ENCODE results near the gene SNX24.

Gene SNX24

DNA sequence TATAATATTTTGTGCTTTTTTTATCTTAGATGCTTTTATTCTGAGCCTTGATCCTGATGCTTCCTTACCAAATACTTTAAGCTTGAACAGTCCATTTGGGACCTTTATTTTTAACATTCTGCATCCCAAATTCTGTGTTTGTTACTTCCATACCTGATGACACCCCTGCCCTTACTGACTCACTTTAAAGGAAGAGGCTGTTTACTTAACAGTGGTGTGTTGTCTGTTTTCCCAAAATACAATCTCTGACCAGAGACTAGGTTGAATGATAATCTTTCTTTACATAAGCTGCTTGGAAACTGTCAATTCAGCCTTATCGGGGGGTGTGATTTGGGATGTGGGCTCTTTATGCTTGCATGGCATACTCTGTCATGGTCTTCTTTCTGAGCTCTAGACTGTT lies 71.1 kb downstream of the SNX24 start:
- DNase-seq (ENCODE audit: low read depth, low spot score), result no peak

DNA sequence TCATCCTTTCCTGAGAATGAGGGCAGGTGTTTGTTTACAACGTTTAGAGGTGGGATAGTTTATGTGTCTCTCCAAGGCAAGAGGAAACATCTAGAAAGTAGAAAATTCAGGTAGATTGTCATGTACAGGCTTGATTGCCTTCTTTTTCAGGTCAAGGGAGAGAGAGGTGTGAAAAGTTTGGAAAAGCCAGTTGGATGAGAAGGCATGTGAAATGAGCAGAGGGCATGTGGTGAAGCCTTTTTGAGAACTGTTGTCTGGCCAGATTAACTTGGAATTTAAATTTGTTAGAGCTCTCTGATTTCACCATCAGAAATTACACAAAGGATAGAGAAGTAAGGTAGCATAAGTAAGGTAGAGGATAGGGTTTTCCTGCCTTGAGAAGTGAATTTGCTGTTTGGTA lies 74.6 kb downstream of the SNX24 start:
- DNase-seq (ENCODE audit: low read depth, low spot score), result no peak

DNA sequence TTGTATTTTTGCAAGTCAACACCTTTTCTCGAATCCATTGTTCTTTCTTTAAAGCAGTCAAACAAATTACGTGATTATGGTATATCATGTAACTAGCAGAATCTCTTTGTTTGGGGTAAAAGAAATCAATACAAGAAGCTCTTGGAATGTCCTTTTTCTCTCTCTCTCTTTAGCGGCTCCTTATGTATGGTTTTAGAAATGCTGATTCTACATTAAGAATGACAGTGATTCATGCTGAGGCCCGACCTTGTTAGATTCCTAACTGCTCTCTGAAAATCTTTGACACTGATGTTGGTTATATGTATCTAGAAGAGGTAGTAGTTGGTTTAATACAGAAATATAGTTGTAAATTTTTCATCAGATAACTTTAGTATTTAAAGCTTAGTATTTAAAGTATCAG lies 76.4 kb downstream of the SNX24 start:
- DNase-seq (ENCODE audit: low read depth, low spot score), result no peak

DNA sequence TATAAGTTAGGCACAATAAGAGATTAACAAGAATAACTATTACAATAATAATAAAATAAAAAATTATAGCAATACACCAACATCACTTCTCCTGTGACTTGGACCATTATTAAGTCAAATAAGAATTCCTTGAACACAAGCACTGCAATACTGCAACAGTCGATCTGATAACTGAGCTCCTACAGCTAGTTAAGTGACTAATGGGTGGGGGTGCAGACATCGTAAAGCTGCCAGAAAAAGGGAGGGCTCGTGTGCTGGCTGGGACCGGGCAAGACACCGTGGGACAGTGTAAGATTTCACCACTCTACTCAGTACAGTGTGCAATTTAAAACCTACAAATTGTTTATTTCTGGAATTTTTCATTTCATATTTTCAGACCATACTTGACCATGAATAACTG lies 78.8 kb downstream of the SNX24 start:
- DNase-seq (ENCODE audit: low read depth, low spot score), result no peak

DNA sequence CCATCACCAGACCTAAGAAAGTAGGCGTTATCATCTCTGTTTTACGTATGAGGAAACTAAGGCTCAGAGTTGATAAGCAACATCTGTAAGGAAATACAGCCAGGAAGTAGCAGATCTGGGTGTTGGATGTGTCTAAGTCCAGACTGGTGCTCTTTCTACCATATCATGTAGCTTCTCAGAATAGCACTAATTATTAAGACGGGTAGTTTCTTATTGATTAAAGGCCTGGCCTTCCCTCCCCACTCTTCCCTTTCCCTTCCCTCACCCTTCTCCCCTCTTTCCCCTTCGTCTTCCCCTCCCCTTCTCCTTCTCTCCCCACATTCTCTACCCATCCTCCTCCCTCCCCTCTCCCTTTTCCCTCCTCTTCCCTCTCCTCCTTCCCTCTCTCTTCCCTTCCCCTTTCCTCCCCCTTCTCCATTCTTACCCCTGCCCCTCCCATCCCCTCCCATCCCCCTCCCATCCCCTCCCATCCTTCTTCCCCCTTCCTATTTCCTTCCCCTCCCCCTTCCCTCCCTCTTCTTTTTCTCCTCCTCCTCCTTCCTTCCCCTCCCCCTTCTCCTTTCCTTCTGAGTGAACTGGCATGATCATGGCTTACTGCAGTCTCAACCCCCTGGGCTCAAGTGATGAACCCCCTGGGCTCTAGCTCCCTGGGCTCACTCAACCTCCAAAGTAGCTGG lies 79.4 kb downstream of the SNX24 start:
- DNase-seq (ENCODE audit: low read depth, low spot score), result no peak

DNA sequence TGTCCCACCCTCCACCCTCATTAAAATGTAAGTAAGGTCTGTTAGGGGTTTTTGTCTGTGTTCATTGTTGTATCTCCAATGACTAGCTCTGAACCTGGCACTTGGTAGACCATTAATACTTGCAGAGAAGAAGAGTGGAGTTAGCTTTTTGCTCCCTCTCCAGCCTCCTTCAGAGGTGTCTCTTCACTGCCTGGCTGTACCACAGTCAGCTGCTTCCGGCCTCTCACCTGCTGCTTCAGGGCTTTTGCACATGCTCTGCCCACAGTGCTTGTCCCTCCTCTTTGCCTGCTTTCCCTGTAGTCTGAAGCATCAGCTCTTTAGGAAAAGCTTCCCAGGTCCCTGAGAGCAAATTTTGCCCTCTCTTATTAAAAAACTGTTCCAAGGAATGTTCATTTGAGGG lies 83.6 kb downstream of the SNX24 start:
- no peak for DNase-seq (ENCODE audit: low read depth, low spot score)

DNA sequence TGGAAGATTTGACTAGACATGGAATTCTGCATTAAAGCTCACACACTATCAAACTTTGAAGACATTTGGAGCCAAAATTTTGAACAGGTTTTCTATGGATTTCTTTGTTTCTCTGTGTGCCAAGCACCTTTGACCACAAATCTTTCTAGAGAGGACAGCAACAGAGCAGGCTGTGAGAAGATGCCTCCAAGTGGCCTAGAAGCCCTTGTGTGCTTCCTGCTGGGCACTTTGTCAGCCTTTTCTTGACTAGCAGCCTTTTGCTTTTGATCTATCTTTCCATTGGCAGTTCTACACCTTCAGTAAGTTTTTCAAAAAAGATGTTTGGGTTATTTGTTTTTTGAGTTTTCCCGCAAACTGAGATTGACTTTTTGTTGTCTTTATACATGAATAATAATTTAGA lies 84.6 kb downstream of the SNX24 start:
- no peak for DNase-seq (ENCODE audit: low read depth, low spot score)

DNA sequence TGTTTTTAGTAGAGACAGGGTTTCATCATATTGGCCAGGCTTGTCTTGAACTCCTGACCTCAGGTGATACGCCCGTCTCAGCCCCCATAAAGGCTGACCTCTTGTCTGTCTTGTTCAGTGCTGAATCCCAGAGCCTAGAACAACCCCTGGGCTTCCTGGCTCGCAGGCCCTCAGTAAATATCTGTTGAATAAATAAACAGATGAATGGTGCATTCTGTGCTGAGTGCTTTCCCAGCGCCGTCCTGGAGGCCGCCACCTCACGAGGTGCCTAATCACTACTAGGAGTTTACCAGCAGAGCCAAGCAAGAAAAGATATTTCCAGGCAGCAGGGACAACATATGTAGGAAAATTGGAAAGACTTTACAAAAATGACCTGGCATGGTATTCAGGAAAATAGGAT lies 88.5 kb downstream of the SNX24 start:
- no peak for DNase-seq (ENCODE audit: low read depth, low spot score)

DNA sequence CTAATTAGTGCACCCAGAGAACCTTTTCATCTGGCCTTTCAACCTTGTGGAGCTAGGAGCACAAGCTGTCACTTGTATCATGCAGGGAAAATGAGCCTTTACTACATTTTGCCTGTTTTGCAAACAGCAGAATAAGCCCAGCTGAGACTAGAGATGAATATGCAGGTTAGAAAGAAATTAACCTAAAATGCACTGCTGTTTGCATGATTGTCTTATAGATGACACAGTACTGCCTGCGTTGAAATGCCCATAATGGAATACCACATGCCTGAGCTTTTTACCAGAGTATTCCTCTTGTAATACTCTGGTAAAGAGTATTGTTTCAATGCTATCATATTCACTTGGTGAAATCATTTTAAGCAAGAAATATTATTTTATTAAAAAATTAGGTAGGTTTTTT lies 90.7 kb downstream of the SNX24 start:
- DNase-seq (ENCODE audit: low read depth, low spot score), result no peak

DNA sequence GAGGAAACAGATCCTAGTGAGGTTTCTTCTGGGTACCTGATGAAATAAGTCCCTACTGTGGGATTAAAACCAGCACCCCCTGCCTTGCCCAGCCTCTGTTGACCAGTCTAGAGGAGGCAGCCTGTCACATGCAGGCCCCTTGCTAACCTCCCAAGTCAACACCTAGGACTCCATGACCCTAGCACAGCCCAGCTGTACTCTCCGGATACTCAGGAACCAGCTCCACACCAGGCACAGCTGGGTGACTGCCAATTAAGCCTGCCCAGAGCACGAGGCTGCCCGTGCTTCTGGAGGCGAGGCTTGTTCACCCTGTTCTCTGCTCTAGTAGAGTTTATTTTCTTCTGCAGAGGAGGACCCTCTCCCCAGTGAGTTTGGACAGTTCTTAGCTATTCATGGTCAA lies 92.5 kb downstream of the SNX24 start:
- no peak for DNase-seq (ENCODE audit: low read depth, low spot score)

DNA sequence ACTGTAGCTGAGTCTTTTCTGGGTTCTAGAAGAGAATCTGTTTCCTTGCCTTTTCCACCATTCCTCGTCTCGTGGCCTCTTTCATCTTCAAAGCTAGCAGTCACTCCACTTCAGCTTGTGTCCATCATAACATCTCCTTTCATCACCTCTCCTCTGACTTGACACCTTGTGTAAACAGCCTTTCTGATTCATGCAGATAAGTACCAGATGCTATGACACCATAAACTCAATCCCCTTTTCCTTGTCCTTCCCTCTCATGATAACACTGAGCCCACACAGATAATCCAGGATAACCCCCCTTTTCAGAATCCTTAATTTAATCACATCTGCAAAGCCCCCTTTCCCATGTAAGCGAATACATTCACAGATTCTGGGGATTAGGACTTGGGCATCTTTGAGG lies 95.5 kb downstream of the SNX24 start:
- no peak for DNase-seq (ENCODE audit: low read depth, low spot score)

DNA sequence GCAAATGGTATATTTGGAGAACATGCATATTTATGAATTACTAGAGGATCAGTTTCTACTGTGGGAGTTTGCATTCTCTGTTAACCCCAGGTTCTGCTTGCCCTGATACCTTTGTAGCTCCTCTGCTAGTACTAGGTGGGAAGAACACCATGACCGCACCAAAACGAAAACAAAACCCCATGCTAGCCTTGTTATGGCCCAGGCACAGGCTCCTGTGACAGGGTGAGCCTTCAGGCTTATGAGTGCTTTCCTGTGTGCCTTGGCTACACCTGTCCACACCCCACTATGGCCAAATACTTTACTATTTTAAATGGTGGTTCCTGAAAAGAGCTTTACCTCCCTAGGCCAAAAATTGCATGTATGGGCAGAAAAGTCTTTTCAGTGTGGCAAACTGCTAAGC lies 96.3 kb downstream of the SNX24 start:
- no peak for DNase-seq (ENCODE audit: low read depth, low spot score)

DNA sequence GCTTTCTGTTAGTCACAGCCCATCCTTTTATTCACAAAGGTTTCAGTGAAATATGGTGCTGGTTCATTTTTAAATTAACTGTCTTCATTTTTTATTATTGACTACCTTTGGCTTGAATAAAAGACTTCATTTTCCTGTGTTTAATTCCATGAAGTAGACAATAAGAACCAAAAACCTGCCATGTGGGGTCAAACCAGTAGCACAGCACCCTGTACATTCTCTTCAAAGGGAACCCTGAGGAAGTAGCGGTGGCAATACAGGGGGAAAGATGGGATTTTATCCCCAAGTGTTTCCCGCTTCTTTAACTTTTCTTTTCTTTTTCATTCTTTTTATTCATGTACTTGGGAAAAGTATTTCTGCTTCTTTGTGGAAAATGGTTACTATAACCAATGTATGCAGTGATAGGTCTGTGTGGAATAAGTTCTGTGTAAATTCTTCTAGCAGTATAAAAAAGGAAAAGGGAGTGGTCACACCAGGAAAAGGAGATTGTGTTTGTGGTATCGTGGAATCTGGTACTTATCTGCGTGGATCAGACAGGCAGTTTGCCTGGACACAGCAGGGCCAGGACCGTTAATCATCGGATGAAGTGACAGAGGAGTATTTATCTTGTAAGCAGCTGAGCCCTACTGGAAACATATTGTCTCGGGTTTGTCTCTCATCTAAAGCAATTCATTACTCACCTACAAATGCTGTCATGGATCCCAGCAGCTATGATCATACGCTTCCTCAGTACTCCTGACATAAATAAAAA lies 96.9 kb downstream of the SNX24 start:
- DNase-seq (ENCODE audit: low read depth, low spot score), result no peak

DNA sequence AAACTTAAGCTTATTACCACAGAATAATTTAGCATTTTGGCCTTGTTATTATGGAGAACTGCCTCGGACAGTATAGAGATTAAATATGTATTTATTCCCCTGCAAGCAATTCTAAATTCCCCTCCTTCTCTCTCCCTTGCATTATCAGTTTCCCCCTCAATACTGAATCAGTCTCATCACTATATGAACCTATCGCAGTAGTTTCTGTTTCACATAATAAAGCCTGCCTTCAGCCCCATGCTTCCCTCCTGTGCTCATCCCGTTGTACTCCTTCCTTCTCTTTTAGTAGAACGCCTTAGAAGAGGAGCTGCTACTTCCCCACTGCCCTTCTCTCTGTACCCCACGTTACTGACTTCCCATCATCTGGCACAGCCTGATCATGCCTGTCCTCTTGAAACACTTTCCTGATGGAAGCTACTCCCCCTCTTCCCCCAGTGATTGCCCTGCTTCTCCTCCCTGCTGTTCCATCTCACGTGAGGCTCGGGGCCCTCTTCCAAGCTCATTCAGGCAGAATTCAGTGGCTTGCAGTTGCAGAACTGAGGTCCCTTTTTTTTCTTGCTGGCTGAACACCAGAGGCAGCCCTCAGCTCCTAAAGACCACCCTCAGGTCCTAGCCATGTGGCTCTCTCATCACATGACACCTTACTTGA lies 97.8 kb downstream of the SNX24 start:
- DNase-seq (ENCODE audit: low read depth, low spot score), result no peak

DNA sequence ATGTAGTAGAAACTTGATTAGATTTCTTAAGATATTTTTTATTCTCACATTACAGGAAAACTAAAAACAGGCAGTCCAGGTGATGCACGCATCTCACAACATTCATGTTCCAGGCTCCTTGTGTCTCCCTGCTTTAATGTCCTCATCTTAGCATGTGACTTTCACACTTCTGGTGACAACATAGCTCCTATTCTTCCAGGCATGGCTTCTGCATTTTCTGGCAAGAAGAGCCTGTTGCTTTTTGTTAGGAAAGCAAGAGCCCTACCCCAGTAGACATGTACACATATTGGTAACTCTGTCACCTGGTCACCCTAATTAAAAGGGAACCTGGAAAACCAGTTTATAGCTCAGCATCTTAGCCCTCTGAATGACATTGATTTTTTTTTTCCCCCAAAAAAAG lies 98.6 kb downstream of the SNX24 start:
- no peak for DNase-seq (ENCODE audit: low read depth, low spot score)

DNA sequence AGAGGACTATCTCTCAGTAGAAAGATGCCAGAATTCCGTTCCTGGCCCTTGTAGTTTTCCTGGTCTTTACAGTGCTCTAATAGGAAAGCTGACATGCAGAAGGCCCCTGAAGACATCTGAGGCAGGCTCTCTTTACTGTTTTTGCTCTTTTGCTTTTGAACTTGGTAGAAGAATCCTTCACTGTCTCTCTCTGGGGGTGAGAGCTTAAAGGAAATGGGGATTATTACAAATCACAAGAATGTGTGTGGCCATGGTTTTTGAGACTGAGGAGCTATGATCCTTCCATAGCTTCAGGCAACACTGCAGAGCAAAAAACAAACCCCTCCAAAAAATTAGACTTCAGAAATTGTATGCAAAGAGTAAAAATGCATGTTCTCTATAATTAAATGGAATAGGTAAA lies 102.0 kb downstream of the SNX24 start:
- no peak for DNase-seq (ENCODE audit: low read depth, low spot score)

DNA sequence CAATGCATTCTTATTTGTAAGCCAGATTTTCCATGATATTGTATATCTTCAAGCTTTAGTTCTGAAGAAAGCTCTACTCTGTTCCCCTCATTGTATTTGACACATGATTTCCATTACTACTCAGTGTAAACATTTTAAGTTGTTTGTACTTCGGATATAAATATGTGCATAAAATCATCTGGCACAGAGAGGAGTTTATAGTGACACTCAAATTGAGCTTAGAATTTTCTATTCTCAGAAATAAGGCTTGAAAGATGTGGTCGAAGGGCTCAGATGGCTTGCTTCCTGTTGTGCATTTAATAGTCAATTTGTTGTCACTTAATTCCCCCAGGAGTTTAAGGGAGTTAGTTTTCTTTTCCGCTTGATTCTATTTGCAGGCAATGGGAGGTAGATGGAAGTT lies 102.4 kb downstream of the SNX24 start:
- no peak for DNase-seq (ENCODE audit: low read depth, low spot score)

DNA sequence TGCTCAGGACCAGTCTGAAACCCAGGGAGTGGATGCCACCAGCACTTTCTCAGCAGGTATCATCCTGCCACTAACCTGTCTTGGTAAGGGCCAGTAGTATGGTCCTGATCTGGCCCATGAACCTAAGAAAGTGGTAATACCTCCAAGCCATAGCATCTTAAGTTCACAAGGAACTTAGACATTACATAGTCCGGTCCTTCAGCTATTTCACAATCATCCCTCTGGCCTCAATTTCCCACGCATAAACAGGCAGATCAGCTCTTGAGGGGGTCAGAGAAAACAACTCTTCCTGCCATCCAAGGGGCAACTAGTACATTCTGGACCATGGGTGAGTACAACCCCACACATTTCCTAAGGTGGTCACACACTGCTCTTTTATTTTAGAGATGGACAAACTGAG lies 102.9 kb downstream of the SNX24 start:
- no peak for DNase-seq (ENCODE audit: low read depth, low spot score)

DNA sequence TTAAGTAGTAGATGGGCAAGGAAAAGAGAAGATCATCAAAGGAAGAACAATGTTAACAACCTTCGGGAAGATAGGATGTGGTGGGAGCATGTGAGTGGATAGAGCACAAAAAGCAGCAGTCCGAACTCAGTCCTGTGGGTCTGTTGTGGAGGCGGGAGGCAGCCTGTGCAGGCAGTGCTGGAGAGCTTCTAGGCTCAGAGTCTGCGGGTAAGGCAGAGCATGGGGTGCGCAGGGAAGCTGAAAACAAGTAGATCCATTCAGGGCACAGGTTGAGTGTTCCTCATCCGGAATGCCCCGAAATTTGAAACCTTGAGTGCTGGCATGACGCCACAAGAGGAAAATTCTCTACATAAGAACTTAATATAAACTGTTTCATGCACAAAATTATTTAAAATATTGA lies 106.2 kb downstream of the SNX24 start:
- no peak for DNase-seq (ENCODE audit: low read depth, low spot score)

DNA sequence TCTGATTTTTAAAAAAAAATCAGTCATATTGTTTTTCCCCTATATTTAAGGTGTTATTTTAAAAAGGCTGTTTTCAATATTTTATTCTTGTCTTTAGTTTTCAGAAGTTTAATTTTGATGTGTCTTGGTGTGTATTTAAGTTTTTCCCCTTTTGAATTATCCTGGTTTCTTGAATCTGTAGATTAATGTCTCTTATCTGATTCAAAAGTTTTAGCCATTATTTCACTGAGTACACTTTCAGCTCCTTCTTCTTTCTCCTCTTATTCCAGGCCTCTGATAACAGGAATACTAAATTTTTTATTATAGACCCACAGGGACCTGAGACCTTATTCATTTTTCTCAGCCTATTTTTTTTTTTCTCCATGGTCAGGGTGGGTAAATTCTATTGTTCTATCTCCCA lies 109.3 kb downstream of the SNX24 start:
- no peak for DNase-seq (ENCODE audit: low read depth, low spot score)

DNA sequence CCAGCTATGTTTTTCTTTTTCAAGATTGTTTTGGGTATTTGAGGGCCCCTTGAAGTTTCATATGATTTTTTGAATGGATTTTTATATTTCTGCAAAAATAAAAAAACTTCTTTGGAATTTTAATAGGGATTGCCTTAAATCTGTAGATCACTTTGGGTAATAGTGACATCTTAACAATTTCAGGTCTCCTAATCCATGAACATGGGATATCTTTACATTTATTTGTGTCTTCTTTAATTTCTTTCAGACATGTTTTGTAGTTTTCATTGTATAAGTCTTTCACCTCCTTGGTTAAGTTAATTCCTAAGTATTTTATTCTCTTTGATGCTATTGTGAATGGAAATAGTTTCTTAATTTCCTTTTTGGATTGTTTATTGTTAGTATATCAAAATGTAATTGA lies 112.0 kb downstream of the SNX24 start:
- no peak for DNase-seq (ENCODE audit: low read depth, low spot score)

DNA sequence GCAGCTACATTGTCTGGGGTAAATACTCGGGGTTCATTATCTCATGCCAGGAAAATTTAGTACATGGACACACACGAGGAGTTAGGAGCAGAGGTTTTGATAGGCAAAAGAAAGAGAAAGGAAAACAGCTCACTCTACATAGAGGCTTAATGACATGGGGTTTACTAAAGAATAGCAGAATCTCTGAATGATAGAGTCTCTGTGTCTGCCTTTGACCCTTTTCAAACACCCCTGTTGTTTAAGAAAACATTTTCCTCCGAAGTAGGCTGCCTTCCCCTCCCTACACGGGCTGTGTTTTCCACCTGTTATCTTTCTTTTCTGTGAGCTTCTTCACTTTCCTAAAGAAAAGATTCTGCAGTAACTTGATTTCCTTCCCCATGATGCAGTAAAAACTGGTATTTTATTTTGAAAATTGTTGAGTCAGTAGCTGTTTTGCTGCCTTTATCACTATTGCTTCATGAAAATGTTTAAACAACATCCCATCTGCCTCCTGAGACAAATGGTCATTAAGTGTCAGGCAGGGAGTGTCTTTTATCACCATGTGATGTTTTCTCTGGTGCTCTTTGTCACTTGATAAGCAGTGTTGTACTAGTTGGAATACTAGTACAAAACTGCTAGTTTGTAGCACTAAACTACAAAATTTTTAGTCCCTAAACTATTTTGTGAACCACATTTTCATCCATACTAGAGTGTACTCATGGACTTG lies 114.5 kb downstream of the SNX24 start:
- DNase-seq (ENCODE audit: low read depth, low spot score), result no peak

DNA sequence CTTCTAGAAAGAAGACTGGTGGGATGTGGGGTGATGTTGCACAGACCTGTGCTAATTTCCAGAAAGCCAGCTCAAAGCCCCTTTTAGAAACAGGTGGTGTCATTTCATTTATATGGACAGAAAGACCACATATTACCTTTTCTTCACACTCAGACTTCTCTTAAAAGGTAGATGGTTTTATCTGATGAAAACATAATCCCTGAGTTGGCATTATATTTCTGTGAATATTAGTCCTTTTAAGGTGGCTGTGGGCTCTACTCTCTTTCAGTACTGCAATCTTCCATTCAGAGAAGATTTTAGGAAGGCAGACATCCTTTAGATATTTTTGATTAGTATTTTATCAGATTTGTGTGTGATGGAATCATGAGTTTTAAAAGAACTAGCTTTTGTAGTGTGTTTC lies 117.9 kb downstream of the SNX24 start:
- no peak for DNase-seq (ENCODE audit: low read depth, low spot score)

All from smooth muscle cell of the brain vasculature (primary cell).